HG02884 (cell line): Measurements from ENCODE around the gene C2CD2.

Source experiments
- ATAC-seq: cut with Tn5 transposase; IDR thresholded peaks from one replicate; pipeline ENCODE4 v1.9.1; 2021; ENCODE audit warnings: mild to moderate bottlenecking, moderate library complexity; ENCODE audit not compliant: unreplicated experiment

C2CD2 gene

DNA sequence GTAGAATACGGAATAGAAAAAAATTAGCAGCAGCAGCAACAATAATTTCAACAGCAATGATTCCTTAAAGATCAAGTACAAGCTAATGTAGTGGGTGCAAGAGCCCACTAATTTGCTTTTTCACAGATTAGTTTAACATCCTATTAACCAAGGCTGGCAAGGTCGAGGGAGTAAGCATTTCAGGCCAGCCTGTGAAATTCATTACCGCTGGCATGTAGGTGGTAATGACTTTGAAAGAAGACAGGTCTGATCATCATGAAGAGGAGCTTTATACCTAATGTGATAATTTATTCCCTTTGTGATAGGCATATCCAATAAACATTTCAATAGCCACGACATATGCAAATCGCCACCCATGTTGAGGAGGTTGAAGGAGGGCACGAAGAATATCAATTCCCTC is 63.5 kb downstream of the C2CD2 start:
- ATAC-seq = no peak

DNA sequence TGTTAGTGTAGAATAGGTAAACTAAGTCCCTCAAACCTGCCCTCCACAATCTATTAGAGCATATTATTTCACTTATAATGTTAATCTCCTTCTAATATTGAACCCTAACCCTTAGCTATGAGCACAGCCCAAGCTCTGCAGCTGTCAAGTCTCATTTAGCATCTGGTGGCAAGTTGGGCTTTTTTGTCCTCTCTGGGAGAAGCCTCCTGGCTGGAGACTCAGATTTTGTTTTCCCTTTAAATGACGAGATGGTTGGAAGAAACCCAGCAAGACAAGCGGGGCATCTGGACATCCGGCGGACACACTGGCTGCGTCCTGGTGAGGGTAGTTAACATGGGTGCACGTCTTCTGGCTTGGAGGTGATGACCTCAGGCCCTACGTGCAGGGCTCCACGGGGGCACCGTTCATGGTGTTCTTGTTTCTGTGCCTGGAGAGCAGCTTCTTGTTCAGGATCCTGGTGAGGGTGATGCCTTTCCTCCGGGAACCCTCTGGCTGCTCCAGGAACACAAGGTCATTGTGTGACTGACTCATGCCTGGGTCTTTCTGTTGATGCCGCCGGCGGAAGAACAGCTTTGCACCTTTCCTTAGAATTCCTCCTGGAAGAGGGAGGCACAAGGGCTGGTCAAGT is 65.0 kb downstream of the C2CD2 start:
- ATAC-seq = no peak

DNA sequence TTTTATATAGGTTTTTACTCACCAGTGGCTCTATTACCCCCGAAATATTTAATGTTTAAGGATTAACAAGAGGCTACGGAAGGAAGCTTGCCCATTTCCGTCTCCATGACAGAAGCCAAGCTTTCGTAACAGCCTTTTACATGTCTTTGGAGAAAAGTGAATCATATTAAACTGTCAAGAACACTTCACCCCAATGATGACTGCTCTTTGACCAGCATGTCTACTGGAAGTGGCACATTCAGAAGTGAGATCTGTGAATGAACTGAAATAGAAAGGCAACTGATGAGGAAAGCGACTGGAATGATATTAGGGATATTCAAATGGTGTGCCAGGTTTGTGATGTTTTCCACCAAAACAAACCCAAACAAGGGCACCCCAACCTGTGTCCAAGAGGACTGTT is 66.2 kb downstream of the C2CD2 start:
- ATAC-seq = no peak

DNA sequence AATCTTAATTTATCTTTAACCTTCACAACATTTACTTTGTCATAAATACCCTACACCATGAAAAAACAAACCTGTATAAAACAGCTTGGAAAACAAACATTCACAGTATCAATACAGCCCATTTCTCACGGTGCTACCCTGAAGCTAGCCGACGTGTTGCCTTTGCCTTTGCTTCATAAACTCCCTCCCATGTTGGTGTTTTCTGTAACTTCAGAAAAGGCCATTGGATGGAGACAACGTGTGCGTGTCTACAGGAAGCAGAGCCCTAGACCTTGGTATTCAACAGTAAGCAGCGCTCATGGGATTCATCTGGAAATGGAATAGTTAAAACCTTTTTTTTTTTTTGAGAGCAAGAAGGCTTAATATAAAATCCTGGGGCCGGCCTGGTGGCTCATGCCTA is 67.5 kb downstream of the C2CD2 start:
- no peak for ATAC-seq

DNA sequence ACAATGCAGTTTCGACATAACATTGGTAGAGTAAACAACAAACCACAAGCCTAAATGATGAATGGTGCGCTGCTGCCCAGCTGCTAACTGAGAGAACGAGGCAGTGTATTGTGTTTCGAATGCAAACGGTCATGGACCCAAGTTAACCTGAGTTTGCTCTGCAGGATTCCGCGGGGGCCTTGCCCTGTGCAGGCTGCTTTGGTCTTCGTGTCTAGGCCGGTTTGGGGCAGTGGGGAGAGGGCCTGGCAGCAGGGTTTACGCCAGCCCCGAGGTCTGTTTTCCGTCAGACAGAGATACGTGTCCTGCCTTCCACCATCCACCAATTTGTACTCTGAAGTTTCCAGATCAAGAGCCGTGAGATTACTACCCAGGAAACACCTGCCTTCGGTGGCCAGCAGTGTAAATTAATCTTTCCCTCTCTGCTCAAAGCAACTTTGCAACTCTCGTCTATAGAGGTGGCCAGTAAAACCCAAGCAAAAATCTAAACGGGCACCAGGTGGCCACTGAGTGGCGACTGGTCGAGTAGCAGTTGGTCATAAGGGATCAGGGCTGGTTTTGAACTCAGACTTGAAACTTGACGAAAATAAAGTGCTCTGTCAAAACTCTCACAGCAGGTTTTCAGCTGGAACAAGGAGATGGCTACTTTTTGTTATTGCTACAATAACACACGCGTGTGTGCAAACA is 68.3 kb downstream of the C2CD2 start:
- ATAC-seq = no peak

DNA sequence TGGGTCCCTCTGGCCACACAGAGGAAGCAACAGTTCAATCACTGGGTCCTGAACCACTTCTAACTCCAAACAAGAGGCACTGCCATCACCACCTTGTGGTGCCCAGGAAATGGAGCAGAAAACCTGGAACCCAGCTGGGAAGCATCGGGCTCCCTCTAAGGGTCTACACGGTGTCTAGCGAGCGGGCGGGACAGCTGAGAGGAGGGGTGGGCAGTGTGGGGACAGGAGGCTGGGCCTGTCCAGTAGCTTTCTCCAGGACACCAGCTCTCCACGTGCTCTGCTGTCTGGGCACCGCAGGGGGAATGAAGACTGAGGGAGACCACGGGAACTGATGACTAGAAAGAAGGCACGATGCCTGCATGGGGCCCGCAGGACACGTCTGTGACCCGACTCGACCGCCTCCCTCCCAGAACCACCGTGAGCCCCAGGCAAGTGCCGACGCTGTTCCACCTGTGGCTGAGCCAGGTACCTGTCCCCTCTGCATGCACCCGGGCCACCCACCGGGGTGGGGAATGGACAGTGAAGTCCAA is 69.3 kb downstream of the C2CD2 start:
- ATAC-seq = no peak

DNA sequence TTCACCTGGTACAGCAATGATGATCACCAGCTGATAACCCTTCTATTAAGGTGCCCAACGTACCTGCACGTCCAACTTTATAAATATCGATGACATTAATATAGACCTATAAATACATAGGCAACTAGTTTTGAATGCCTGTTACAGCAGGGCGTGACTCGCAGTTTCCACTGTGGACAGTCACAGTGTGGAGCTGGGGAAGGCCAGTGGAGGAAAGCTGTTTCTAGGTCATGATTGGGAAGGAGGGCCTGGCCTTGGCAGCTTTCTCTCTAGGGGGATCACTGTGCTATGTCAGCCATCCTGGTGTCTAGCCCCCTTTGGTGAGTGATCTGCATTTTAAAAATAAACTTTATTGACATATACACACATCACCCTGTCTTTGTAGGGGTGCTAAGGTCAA is 70.2 kb downstream of the C2CD2 start:
- no peak for ATAC-seq

DNA sequence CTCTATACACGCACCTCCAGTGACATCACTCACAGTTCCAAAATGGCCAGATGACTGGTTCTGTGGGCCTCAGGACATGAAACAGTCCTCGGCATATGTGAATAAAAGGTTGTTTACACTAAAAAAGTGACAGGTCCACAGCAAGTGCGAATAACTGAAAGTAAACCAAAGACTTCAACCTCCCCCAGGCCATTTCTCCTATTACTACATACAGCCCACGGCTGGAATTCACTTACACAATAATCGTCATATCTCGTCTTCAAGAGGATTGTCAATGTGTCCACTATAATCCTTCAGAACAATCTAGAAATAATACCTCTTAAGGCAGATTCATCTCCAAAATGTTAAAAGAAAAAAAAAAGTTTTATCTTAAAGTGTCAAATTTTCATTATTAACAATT is 72.8 kb downstream of the C2CD2 start:
- no peak for ATAC-seq

DNA sequence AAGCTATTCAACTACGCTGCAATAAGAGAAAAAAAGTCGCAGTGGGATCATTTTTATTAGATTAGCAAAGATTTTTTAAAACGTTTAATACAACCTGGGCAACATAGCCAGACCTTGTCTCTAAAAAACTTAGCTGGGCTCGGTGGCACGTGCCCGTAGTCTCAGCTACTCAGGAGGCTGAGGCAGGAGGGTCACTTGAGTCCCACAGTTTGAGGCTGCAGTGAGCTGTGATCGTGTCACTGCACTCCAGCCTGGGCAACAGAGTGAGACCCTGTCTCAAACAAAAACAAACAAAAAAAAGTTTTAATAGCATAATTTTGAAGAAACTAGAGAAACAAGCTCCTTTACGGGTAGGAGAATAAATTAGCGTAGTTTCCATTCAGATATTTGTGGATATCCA is 73.7 kb downstream of the C2CD2 start:
- no peak for ATAC-seq

DNA sequence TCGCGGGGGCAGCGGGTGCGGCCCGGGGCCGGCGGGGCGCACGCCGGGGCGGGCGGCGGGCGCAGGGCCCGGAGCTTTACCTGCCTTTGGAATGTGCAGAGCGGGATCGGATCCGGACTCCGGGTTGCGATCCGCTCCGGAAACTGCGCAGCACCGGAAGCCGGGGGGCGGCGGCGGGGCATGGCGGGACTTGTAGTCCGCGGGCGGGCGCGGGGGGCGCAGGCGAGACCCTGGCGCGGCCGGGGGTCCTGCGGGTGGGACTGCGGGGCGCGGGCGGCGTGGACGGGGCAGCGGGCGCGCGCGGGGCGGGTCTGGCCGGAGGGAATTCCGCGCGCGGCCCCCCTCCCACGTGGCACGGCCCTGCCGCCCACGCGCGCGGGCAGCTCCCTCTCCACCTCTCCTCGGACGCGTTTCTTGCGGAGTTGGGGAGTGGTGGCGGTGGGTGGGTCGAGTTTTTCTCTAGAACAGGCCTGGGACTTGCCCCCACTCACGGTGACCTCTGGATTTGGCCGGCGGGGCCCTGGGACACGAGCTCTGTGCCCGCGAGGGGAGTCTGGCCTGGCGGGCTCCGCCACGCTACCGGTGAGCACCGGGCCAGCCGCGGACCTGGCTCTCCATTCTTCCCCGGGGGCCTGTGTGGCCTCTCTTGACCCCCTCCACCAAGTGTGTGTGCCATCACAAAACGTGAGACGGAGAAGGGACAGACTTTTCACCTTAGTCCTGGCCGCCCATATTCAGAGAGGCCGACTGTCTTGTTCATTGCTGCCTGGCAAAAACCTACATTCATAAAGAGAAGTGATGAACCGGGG is 74.4 kb downstream of the C2CD2 start, which contains the start of gene PRDM15:
PRDM15 (minus strand) TSS at position 155 of the 809 bp plus-strand sequence. CDS start 18,981 bp downstream, outside the sequence.
- ATAC-seq = peak; percentile 68

DNA sequence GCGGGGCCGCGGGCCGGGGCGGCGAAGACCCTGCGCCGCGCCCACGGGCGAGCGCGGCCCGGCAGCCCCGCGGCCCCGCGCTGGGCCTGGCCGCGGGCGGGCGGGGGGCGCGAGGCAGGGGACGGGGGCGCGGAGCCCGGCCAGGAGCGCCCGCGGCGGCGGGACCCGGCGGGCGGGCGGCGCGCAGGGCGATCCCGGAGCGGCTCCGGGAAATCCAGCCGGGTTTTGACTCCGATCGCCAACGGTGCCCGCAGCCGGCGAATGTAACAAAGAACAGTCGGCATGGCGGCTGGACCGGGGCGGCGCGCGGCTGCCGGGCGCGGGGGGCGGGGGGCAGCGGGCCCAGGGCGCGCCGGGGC is 75.0 kb downstream of the C2CD2 start:
- ATAC-seq = peak; percentile 37

DNA sequence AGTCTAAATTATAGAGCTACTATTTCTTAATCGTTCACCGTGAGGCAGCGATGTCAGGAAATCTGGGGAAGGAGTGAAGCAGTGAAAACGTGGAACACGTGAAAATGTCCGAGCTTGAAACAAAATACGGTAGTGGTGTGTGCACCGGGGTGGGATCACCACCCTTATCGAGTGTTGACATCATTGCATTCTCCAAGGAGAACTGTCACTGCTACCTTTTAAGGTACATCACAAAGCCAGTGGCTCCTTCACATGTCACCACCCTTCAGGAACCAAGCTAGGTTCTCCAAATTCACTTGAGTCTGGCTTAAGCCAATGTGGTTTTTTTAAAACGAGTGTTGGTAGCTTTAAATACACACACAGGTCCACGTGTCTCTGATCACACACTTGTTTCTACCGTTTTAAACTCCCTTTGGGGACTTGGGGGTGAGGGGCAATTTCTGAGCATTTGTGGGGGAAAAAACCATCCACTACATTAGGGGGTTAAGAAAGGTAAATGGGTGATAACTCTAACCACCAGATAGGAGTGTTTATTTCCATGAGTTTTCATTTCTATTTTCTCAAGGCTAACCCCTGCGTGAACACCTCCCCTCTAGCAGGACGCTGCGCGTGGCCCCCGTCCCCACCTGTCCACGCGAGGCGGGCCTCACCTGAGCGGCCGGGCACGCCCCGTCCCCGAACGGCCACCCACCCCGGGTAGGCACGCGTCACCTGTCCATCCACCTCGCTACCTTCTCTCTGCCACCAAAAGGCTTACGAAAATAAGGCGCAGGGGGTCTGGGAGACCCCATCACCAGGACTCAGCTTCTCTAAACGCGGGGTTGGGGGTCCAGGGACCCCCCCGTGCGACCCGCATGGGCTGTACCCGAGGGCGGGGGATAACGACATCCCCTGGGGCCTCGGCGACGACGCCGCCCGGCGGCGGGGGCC is 75.7 kb downstream of the C2CD2 start:
- ATAC-seq = no peak

DNA sequence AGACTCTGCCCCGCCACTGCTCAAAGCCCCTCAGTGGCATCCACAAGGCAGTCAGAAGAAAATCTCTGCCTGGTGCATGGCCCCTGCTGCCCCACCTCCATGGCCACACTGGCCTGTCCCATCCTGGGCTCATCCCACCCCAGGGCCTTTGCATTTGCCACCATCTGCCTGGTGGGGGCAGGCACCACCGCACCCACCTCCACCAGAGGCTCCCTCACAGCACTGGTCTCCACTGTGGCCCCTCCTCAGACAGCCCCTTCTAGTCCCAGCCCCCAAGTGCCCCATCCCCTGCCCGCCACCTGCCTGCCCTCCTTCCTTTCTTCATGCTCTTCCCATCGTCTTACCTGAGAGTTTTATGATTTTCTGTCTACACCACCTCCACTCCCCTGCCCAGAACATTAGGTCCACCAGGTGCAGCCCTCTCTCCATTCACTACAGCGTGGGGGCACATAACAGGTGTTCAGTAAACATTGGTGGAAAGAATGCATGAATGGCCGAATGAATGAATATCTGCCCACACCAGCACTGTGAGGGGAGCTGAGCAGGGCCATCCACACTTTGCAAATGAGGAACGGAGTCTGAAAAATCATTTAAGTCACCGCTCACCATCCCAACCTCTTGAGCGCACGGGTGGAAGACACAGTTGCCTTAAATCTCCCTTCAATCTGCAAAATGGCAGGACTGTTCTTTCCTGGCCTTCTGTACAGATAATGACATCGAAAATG is 76.7 kb downstream of the C2CD2 start:
- no peak for ATAC-seq

DNA sequence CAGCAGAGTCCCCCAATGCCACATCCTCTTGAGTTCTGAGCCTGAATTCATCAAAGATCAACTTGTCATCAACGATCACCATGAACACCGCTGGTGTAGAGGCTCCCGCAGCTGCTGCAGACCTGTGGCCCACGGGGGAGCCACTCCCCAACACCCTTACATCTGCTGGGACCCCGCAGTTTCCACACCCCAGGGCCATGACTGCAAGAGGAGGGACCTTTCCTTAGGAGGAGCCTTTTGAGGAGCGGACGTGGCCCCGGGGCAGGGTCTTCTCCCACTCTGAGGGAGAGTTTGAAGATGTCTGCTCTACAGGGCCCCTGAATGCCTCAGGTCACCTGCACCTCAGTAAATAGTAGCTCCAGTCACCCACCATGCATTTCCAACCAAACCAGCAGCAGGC is 77.4 kb downstream of the C2CD2 start:
- no peak for ATAC-seq

DNA sequence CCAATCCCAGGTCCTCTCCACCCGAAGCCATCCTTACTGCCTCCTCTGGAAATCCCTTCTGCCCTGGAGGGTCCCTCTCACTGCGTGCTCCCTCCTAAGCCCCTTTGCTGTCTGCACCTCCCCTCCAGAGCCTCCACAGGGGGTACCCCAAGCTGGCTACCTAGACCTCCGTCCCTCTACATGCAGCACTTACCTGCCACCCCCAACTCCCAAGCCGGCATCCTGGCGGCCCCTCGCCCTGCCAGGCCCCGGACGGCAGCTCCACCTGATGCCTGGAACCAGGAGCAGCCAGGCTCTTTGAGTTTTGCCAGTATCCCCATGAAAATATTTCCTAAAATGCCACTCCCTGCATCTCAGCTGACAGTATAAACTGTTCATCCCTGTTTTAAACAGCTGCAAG is 78.7 kb downstream of the C2CD2 start:
- ATAC-seq = no peak

DNA sequence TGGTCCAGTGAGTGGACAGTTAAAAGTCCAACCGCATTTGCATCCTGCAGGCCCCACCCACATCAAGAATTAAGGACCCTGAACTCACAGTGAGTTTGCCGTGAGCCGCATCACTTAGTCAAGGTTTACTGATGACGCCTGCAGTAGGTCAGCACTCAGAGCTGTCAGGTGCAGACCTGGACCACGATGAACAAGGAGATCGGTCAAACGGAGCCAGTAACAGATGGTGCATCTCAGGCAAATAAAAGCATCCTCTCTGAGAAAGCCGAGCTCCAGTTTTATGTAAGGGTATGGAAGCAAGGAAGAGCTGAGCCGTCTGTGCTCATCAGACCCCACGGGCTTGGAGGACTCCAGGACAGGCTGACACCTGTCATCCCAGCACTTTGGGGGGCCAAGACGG is 79.2 kb downstream of the C2CD2 start:
- ATAC-seq = no peak

DNA sequence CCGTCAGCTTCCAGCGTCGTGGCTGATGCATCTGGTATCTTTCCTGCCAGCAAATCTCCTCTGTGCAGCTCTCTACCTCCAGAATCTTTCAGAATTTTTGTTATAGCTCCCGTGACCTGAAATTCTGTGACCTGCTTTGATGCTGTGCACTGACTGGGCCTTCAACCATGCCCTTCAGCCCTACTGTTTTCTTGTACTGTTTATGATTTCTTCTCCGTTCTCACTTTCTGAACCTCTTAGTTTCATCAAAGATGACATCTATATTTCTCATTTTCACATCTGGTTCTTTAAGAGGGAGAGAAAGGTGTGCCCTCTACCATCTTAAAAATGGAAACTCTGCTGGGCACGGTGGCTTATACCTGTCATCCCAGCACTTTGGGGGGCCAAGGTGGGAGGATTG is 80.4 kb downstream of the C2CD2 start:
- ATAC-seq = no peak

DNA sequence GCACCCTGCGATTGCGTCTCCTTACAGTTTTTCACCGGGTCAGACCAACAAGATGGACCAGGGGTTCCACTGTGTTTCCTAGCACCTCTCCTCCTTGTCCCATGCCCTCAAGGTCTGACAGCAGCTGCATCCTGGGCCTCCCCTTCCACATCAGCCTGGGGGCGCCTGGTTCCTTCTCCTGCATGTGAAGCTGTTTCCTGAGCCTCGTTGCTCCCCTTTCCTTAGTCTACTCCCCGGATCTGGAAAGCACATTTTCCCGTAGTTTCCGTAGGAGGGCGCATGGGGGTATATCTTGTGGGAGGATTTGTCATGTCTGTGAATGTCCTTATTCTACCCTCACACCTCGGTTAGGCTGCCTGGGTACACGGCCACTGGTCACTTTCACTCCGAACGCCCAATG is 80.8 kb downstream of the C2CD2 start:
- no peak for ATAC-seq

DNA sequence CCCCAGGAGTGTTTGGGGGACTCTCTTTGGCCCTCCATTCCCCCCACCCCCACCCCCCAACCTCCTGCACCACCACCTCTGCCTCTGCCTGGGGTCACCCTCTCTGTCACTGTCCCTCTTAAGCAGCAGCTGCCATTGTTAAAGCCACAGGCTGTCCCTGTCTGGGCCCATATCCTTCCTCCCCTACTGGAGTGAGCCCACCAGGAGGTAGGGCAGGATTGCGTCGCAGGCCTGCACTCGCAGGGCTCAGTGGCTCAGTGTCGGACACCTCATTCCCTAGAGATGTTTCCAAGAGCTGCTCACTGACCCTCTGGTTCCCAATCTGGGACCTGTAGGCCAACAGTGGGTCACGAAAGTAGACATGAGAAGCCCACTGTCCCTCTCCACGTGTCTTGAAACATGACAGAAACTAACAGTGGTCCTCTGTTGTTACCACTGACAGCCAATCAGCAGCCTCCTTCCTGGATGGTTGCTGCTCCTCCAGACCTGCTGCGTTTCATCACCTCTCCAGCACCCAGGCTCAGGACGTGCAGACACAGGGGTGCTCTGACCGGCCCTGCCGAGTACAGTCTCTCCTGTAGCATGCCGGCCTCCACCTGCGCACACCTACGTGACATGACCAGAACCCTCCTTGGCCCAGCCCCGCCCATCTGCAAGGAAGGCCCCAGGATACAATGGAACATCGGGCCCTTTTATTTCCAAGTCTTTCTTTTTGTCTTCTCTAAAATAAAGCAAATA is 82.4 kb downstream of the C2CD2 start:
- ATAC-seq = no peak
